PC-9 (cell line): Measurements from ENCODE around the gene BCAS3.

ENCODE experiments used
- EZH2 ChIP-seq: fragments of 200-600 bp; sonication (generic); IDR thresholded peaks from 2 replicates; pipeline ENCODE4 v1.8.0; 2017; ENCODE audit warnings: antibody characterized with exemption, low read depth
- TF ChIP-seq, protein P1 (sequence below): fragments of 200-600 bp; sonication (generic); conservative IDR thresholded peaks from 2 replicates; pipeline ENCODE4 v1.6.1; 2017; ENCODE audit warnings: mixed run types, antibody characterized with exemption, mild to moderate bottlenecking, moderate library complexity

DNA sequence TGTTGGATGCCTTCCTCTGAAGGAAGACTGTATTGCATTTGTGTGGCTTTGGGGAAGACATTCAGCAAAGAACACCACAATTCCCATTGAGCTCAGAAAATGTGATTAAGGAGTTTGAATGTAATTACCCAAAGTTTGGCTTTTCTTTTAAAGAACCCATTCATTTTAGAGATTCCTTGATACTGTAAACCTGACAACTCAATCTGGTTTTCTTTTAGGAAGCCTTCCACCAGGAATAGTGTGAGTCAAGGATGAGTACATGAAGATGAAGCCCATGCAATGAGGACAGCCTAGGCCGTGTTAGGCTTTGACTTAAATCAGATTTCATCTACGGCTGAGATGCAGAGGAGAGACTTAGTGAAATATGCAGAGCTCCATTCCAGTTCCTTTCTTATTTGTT lies 450.3 kb downstream of the BCAS3 start:
- TF ChIP-seq, protein P1, sequence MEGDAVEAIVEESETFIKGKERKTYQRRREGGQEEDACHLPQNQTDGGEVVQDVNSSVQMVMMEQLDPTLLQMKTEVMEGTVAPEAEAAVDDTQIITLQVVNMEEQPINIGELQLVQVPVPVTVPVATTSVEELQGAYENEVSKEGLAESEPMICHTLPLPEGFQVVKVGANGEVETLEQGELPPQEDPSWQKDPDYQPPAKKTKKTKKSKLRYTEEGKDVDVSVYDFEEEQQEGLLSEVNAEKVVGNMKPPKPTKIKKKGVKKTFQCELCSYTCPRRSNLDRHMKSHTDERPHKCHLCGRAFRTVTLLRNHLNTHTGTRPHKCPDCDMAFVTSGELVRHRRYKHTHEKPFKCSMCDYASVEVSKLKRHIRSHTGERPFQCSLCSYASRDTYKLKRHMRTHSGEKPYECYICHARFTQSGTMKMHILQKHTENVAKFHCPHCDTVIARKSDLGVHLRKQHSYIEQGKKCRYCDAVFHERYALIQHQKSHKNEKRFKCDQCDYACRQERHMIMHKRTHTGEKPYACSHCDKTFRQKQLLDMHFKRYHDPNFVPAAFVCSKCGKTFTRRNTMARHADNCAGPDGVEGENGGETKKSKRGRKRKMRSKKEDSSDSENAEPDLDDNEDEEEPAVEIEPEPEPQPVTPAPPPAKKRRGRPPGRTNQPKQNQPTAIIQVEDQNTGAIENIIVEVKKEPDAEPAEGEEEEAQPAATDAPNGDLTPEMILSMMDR, result no peak
- TF ChIP-seq EZH2, result no peak
